Hematopoietic multipotent progenitor cell treated with erythropoietin and hydrocortisone succinate and interleukin-3 and kit ligand, for 8 days (in vitro differentiated cells): Measurements from ENCODE around the gene CCNE1.

ENCODE experiments used
- DNase-seq: peaks from one replicate; pipeline ENCODE4 v3.0.0-alpha.2; 2015

Gene CCNE1

GRCh38 chr19:29811125-29812079, at the start of gene CCNE1:
Gene CCNE1, plus strand, starts transcription at chr19:29811991. Its CDS starts 565 bp downstream, at chr19:29812556.
- DNase-seq: peak; percentile 84

- DNase-seq: no peak
These were observed 48.6 kb upstream of the CCNE1 start for GRCh38 chr19:29763196-29763595.

GRCh38 chr19:29764361-29764760, 47.4 kb upstream of the CCNE1 start:
- no peak for DNase-seq

- DNase-seq: no peak
These were observed 45.7 kb upstream of the CCNE1 start for GRCh38 chr19:29766100-29766499.

GRCh38 chr19:29767039-29767735, 44.6 kb upstream of the CCNE1 start:
- no peak for DNase-seq

GRCh38 chr19:29768166-29768565, 43.6 kb upstream of the CCNE1 start:
- no peak for DNase-seq

- no peak for DNase-seq
These were observed 41.8 kb upstream of the CCNE1 start for GRCh38 chr19:29769997-29770396.

GRCh38 chr19:29770648-29771047, 41.1 kb upstream of the CCNE1 start:
- no peak for DNase-seq

- DNase-seq: peak; percentile 56
These were observed 39.9 kb upstream of the CCNE1 start for GRCh38 chr19:29771708-29772414.

- no peak for DNase-seq
These were observed 39.1 kb upstream of the CCNE1 start for GRCh38 chr19:29772696-29773095.

- no peak for DNase-seq
These were observed 38.6 kb upstream of the CCNE1 start for GRCh38 chr19:29773141-29773540.

GRCh38 chr19:29774126-29774525, 37.7 kb upstream of the CCNE1 start:
- DNase-seq: no peak

GRCh38 chr19:29777781-29778309, 33.9 kb upstream of the CCNE1 start:
- no peak for DNase-seq

- DNase-seq: no peak
These were observed 31.9 kb upstream of the CCNE1 start for GRCh38 chr19:29779921-29780320.

- no peak for DNase-seq
These were observed 30.2 kb upstream of the CCNE1 start for GRCh38 chr19:29781386-29782259.

- DNase-seq: no peak
These were observed 29.6 kb upstream of the CCNE1 start for GRCh38 chr19:29782260-29782580.

- no peak for DNase-seq
These were observed 28.1 kb upstream of the CCNE1 start for GRCh38 chr19:29783627-29784190.

- DNase-seq: no peak
These were observed 27.1 kb upstream of the CCNE1 start for GRCh38 chr19:29784598-29785223.

GRCh38 chr19:29785360-29785759, 26.4 kb upstream of the CCNE1 start:
- DNase-seq: no peak

- peak; percentile 23 for DNase-seq
These were observed 25.7 kb upstream of the CCNE1 start for GRCh38 chr19:29785955-29786589.

GRCh38 chr19:29787281-29787680, 24.5 kb upstream of the CCNE1 start:
- no peak for DNase-seq
